ENCODE measurements around the gene EBLN1.

EBLN1 gene

DNA sequence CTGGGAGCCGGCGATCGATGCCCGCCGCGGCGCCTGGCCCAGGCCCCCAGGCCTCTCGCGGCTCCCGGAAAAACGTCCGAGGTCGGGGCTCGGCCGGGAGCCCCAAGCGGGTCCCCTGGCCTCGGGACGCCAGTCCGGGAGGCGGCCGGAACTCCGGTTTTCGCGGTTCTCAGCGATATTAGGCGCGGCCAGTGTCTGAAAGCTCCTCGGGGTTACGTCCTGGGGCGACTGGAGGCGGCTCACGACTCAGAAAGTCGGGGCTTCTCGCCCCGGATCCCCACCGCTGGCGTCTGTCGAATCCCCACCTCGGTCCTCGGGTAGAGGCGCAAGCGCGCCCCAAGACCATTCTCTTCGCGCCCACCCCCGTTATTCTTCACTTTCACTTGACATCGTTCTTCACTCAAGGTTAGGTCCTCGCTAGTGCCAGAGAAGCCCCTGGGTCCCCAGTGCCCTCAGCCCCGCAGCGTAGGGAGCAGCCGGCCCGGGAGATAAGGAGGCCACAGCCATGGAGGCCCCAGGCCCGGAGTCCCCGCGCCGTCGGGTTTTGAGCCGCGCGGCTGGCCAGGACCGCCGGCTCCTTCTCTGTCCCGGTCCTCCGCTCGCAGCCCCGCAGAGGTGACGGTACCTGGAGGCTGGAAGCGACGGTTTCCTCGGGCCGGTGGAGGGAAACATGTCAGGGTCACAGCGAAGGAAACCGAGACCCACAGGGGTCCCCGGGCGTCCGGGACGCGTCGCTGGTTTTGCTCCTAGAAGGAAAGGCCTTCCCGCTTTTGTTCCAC lies 35.2 kb upstream of the EBLN1 start:
- Histone ChIP-seq H3K27ac (peak overlapping the region; percentile 90 to 92), H3K4me3 (peak overlapping the region; percentile 76)
- peak; percentile 76 for DNase-seq (ENCODE audit: low spot score)
- TF ChIP-seq, protein P1, sequence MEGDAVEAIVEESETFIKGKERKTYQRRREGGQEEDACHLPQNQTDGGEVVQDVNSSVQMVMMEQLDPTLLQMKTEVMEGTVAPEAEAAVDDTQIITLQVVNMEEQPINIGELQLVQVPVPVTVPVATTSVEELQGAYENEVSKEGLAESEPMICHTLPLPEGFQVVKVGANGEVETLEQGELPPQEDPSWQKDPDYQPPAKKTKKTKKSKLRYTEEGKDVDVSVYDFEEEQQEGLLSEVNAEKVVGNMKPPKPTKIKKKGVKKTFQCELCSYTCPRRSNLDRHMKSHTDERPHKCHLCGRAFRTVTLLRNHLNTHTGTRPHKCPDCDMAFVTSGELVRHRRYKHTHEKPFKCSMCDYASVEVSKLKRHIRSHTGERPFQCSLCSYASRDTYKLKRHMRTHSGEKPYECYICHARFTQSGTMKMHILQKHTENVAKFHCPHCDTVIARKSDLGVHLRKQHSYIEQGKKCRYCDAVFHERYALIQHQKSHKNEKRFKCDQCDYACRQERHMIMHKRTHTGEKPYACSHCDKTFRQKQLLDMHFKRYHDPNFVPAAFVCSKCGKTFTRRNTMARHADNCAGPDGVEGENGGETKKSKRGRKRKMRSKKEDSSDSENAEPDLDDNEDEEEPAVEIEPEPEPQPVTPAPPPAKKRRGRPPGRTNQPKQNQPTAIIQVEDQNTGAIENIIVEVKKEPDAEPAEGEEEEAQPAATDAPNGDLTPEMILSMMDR (IDR thresholded peaks at IDR 0.05): no peak

DNA sequence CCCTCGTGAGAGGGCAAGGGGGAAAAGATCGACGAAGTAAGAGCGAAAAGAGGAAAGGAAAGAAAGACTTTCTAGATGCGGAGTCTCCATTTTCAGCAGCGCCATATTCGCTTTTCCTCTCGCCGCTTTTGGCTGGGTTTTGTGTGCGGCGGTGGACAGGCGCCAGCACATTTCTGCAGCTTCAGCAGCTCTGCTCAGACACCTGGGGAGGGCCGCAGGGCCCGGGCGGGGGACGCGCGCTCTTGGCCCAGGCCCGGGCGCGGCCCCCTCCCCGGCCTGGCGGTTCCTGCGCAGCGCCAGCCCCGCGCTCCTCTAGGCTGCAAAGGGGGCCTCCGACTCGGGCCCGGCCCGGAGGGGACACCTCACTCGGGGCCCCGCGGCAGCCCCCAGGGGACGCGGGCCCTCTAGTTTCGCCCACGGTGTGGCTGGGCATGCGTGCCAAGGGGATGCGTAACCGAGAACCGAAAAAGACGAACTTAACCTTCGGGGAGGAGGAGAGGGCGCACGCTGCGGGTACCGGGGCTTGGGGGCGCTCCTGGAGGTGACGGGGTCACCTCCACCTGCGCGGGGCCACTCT lies 34.5 kb upstream of the EBLN1 start:
- peak; percentile 76 for DNase-seq (ENCODE audit: low spot score)
- Histone ChIP-seq H3K4me3 (peak overlapping the region; percentile 76), H3K27ac (peak overlapping the region; percentile 90 to 92)
- TF ChIP-seq, protein P1 (IDR thresholded peaks at IDR 0.05): no peak

DNA sequence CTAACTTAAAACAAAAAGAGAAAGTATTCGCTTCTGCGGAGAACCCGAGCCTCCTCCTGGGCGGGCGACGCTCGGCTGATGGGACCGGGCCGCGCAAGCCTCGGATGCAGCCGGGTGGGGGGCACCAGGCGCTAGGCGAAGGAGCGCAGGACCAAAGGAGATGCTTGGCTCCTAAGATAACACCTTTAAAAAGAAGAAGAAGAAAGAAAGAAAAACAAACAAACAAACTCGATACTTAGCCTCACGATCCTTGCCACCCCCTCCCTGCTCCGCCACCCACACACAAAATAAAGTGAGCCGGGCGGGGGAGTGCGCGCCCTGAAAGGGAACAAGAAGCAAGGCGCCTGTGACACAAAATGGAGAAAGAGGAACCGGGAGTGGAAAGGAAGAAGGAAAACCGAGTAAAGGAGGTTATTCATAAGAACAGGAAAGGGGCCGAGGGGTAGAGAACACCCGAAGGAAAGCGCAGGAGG lies 34.0 kb upstream of the EBLN1 start:
- DNase-seq (ENCODE audit: low spot score): peak; percentile 77
- Histone ChIP-seq H3K27ac (peak overlapping the region; percentile 90 to 92), H3K4me3 (peak overlapping the region; percentile 76)
- TF ChIP-seq, protein P1 (IDR thresholded peaks at IDR 0.05): no peak

DNA sequence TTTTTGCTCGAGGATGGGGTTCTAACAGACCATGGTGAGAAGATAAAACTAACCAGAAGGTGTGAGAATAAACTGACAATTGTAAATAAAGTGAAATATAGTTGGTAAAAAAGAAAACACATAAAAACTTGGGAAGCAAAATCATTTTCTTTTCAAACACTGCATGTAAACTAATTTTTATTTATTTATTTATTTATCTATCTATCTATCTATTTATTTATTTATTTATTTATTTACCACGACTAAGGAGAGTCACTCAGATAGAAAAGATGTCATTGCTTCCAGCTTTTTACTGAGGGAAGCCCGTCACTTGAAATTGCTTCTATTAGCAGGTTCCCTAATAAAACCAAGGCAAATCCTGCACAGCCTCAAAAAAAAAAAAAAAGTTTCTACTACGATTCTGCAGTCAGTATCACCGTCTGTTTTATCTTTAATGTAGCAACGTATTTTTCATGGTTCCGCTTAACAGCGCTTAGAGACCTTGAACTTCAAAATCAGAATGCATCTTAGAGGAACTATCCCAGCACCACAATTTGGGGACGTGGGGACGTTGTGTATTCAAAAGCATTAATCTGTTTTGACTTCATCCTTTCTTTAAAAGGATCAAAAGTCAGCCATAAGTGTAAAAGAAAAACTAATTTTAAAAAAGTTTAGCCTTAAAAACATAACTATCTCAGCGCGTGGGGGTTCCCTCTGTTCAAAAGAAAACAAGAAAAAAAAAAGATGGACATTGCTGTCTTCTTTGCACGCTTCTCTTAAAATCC lies 33.3 kb upstream of the EBLN1 start:
- Histone ChIP-seq H3K27ac (peak overlapping the region; percentile 90 to 92), H3K4me3 (peak overlapping the region; percentile 76)
- TF ChIP-seq, protein P1 (IDR thresholded peaks at IDR 0.05): no peak
- DNase-seq (ENCODE audit: low spot score): no peak

DNA sequence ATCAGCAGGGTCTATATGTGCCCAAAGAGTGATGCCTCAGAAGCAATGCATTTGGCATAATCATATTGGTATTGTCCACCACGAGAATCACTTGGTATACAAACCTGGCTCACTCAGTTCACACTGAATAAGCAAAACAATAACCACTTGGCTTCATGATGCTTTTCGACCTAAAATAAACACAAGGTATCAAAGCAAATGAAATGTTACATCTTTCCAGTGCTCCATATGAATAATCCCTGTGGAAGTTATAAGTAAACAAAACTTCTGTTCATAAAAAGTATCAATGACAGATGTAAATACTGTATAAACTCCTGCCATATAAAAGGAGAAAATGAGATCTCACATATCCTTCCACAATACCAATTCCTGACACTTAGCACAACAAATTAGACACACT lies 29.8 kb upstream of the EBLN1 start:
- no peak for DNase-seq (ENCODE audit: low spot score)
- peak overlapping the region in 1 of 2 donors; percentile 45 for H3K27ac ChIP-seq
- TF ChIP-seq, protein P1 (IDR thresholded peaks at IDR 0.05): no peak
- no peak overlapping the region for H3K4me3 ChIP-seq

DNA sequence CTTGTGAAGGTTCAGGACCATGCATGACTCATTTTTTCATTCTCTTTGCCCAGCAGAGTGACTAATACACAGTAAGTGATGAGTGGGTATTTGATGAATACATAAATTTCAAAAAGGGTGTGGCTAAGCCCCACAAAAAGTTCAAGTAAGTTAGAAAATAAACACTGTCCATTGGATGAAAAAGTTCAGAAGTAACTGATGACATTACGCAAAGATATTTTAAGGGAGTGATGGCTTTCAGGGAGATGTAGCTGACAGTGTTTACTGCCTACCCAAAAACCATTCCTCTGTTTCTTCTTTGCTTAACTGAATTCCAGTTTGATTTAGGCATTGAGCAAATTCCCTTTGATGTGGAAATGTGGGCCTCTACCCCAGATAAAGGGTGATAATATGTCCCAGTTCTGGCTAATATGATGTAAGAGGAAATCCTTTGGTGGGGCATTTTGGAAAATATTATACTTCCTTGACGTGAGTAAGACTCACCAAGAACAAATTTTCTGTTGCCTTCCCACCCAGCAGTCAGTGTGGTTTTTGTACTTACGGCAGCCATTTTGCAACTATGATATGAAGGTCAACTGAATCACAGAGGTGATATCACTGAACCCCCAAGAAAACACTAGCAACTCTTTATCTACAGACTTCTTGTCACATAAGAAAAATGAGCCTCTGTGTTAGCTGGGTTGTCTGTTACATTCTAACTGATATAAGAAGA lies 29.0 kb upstream of the EBLN1 start:
- Histone ChIP-seq H3K4me3 (no peak overlapping the region), H3K27ac (peak overlapping the region in 1 of 2 donors; percentile 45)
- TF ChIP-seq, protein P1 (IDR thresholded peaks at IDR 0.05): no peak
- DNase-seq (ENCODE audit: low spot score): no peak

All from coronary artery (tissue), 2 donors.